Erythroblast (primary cell): Measurements from ENCODE around the gene PIK3C2G.

ENCODE experiments used
- GATA1 ChIP-seq: IDR thresholded peaks from 2 replicates; pipeline ENCODE4 v1.6.1; 2011; ENCODE audit warnings: low read depth, mild to moderate bottlenecking, control low read depth, low read length, moderate library complexity
- POLR2A ChIP-seq: IDR thresholded peaks from 2 replicates; pipeline ENCODE4 v1.6.1; 2011; ENCODE audit warnings: mild to moderate bottlenecking, low read length

GRCh38 chr12:18400186-18400585 is 138.9 kb downstream of the PIK3C2G start:
- TF ChIP-seq POLR2A (no peak), GATA1 (no peak)
